CD4-positive, CD25-positive, alpha-beta regulatory T cell (primary cell): Measurements from ENCODE around the gene PRKD3. TPM values are rescaled to one million over a fixed set of nuclear protein-coding genes. Genes with fewer than 3 reads are reported as not detected.

Experiments
- ATAC-seq, 2 donors: fragments of 150-1000 bp; cut with Tn5 transposase; one replicate each; pipeline ENCODE4 v1.10.0; 2021; ENCODE audit warnings: low read depth in 2 of 2, moderate number of reproducible peaks in 2 of 2, moderate library complexity in 1 of 2
- DNase-seq, 3 donors: peaks; one replicate each; pipeline versions ENCODE4 v3.0.0 to v3.0.0-alpha.2; 2012 to 2022; ENCODE audit warnings: mixed read lengths in 1 of 3
- H3K27ac ChIP-seq: one replicate; pipeline ENCODE4 v1.7.0; 2013; ENCODE audit warnings: mild to moderate bottlenecking, low read length; ENCODE audit not compliant: insufficient read depth, poor library complexity, severe bottlenecking
- H3K27me3 ChIP-seq: one replicate; pipeline ENCODE4 v1.7.0; 2013; ENCODE audit warnings: low read length; ENCODE audit not compliant: control insufficient read depth, insufficient read depth
- H3K36me3 ChIP-seq: one replicate; pipeline ENCODE4 v1.7.0; 2013; ENCODE audit warnings: mild to moderate bottlenecking, low read length, moderate library complexity; ENCODE audit not compliant: control insufficient read depth, insufficient read depth
- H3K4me1 ChIP-seq: 2 replicates; pipeline ENCODE4 v1.7.0; 2013; ENCODE audit warnings: mild to moderate bottlenecking, low read length; ENCODE audit not compliant: insufficient read depth, control insufficient read depth, poor library complexity, severe bottlenecking
- H3K4me3 ChIP-seq: one replicate; pipeline ENCODE4 v1.7.0; 2013; ENCODE audit warnings: low read depth, mild to moderate bottlenecking, low read length, moderate library complexity
- H3K9me3 ChIP-seq, 2 experiments: 1 replicate in 1 of 2; 2 replicates in 1 of 2; pipeline ENCODE4 v1.7.0; 2013; ENCODE audit warnings: low read length in 2 of 2, mild to moderate bottlenecking in 1 of 2, moderate library complexity in 1 of 2; ENCODE audit not compliant: control insufficient read depth in 2 of 2
- H3K27ac Mint-ChIP-seq, 3 donors: one replicate each; pipeline ENCODE4 v1.8.0; 2020 to 2022; ENCODE audit warnings: mild to moderate bottlenecking in 3 of 3, mixed read lengths in 3 of 3, moderate library complexity in 2 of 3
- H3K27me3 Mint-ChIP-seq: one replicate; pipeline ENCODE4 v1.8.0; 2022; ENCODE audit warnings: mild to moderate bottlenecking, mixed read lengths
- H3K36me3 Mint-ChIP-seq: one replicate; pipeline ENCODE4 v1.8.0; 2020; ENCODE audit warnings: mixed read lengths
- H3K4me1 Mint-ChIP-seq, 4 donors: one replicate each; pipeline ENCODE4 v1.8.0; 2020 to 2022; ENCODE audit warnings: mixed read lengths in 4 of 4, mild to moderate bottlenecking in 1 of 4
- H3K4me3 Mint-ChIP-seq, 4 donors: one replicate each; pipeline ENCODE4 v1.8.0; 2020 to 2022; ENCODE audit warnings: mild to moderate bottlenecking in 4 of 4, mixed read lengths in 4 of 4, moderate library complexity in 3 of 4
- H3K9me3 Mint-ChIP-seq, 7 donors: one replicate each; pipeline ENCODE4 v1.8.0; 2020 to 2022; ENCODE audit warnings: mixed read lengths in 7 of 7, mild to moderate bottlenecking in 3 of 7, moderate library complexity in 2 of 7
- polyA plus RNA-seq, 4 donors: library from polyadenylated mRNA; unstranded; fragments of 300-500 nt; fragmentation: Illumina TruSeq; gene quantifications; one replicate each; pipeline ENCODE4 v1.2.3, GENCODE V29; 2021
- total RNA-seq: library from RNA; stranded (reverse); gene quantifications from one replicate; pipeline ENCODE4 v1.2.3, GENCODE V29; 2022

PRKD3 gene
- total and polyA plus RNA-seq, 5 donors from 2014 or later: 5.3 to 19.7 (median 15.9) TPM

- H3K4me1 ChIP-seq: peaks cover 14% of the 10 kb centered on the region
- peaks cover 65% of the 10 kb centered on the region for H3K27me3 Mint-ChIP-seq
- H3K36me3 ChIP-seq: no peaks in the 10 kb centered on the region
- ATAC-seq (no peak), DNase-seq (no peak)
- peaks cover 0 to 9% (median 0%) of the 10 kb centered on the region in 4 donors for H3K4me1 Mint-ChIP-seq
- no peaks in the 10 kb centered on the region for H3K36me3 Mint-ChIP-seq
- no peak overlapping the region for H3K27ac ChIP-seq
- no peak overlapping the region for H3K4me3 ChIP-seq
- no peaks in the 10 kb centered on the region for H3K9me3 Mint-ChIP-seq
- H3K4me3 Mint-ChIP-seq: no peak overlapping the region
- no peak overlapping the region for H3K27ac Mint-ChIP-seq
- H3K9me3 ChIP-seq: no peaks in the 10 kb centered on the region
- H3K27me3 ChIP-seq: peaks cover 11% of the 10 kb centered on the region
Observed at GRCh38 chr2:37340637-37341036, 16.0 kb upstream of the PRKD3 start.

- H3K27me3 ChIP-seq: peaks cover 6% of the 10 kb centered on the region
- H3K9me3 ChIP-seq: no peaks in the 10 kb centered on the region
- no peak for ATAC-seq
- no peaks in the 10 kb centered on the region for H3K36me3 Mint-ChIP-seq
- H3K4me1 ChIP-seq: no peaks in the 10 kb centered on the region
- H3K4me3 ChIP-seq: no peak overlapping the region
- peaks cover 0 to 3% (median 0%) of the 10 kb centered on the region in 4 donors for H3K4me1 Mint-ChIP-seq
- no peak overlapping the region for H3K27ac ChIP-seq
- no peak overlapping the region for H3K4me3 Mint-ChIP-seq
- H3K27me3 Mint-ChIP-seq: peaks cover 66% of the 10 kb centered on the region
- no peaks in the 10 kb centered on the region for H3K9me3 Mint-ChIP-seq
- no peaks in the 10 kb centered on the region for H3K36me3 ChIP-seq
- DNase-seq: no peak
- H3K27ac Mint-ChIP-seq: no peak overlapping the region
Observed at GRCh38 chr2:37338933-37339332, 14.3 kb upstream of the PRKD3 start.

GRCh38 chr2:37337620-37338280 lies 13.1 kb upstream of the PRKD3 start:
- no peaks in the 10 kb centered on the region for H3K4me1 ChIP-seq
- no peak overlapping the region for H3K4me3 Mint-ChIP-seq
- no peak overlapping the region for H3K27ac Mint-ChIP-seq
- no peak for ATAC-seq
- H3K27me3 ChIP-seq: peaks cover 7% of the 10 kb centered on the region
- no peaks in the 10 kb centered on the region for H3K9me3 ChIP-seq
- peaks cover 57% of the 10 kb centered on the region for H3K27me3 Mint-ChIP-seq
- no peak overlapping the region for H3K4me3 ChIP-seq
- no peaks in the 10 kb centered on the region for H3K36me3 ChIP-seq
- H3K27ac ChIP-seq: no peak overlapping the region
- no peaks in the 10 kb centered on the region for H3K9me3 Mint-ChIP-seq
- H3K4me1 Mint-ChIP-seq: no peaks in the 10 kb centered on the region
- no peaks in the 10 kb centered on the region for H3K36me3 Mint-ChIP-seq
- DNase-seq: no peak

- no peaks in the 10 kb centered on the region for H3K9me3 ChIP-seq
- ATAC-seq: no peak
- H3K4me3 Mint-ChIP-seq: no peak overlapping the region
- H3K27me3 ChIP-seq: peaks cover 11% of the 10 kb centered on the region
- H3K36me3 Mint-ChIP-seq: no peaks in the 10 kb centered on the region
- no peak overlapping the region for H3K27ac ChIP-seq
- no peaks in the 10 kb centered on the region for H3K4me1 ChIP-seq
- no peak for DNase-seq
- H3K9me3 Mint-ChIP-seq: no peaks in the 10 kb centered on the region
- no peaks in the 10 kb centered on the region for H3K4me1 Mint-ChIP-seq
- H3K4me3 ChIP-seq: no peak overlapping the region
- no peak overlapping the region for H3K27ac Mint-ChIP-seq
- H3K27me3 Mint-ChIP-seq: peaks cover 54% of the 10 kb centered on the region
- no peaks in the 10 kb centered on the region for H3K36me3 ChIP-seq
Observed at GRCh38 chr2:37335604-37336003, 11.0 kb upstream of the PRKD3 start.

- H3K36me3 Mint-ChIP-seq: no peaks in the 10 kb centered on the region
- no peak overlapping the region for H3K4me3 Mint-ChIP-seq
- Histone ChIP-seq H3K4me1 (no peaks in the 10 kb centered on the region), H3K4me3 (no peak overlapping the region), H3K27me3 (peaks cover 14% of the 10 kb centered on the region), H3K27ac (no peak overlapping the region), H3K36me3 (no peaks in the 10 kb centered on the region), H3K9me3 (no peaks in the 10 kb centered on the region)
- peaks cover 58% of the 10 kb centered on the region for H3K27me3 Mint-ChIP-seq
- DNase-seq (no peak), ATAC-seq (no peak)
- no peaks in the 10 kb centered on the region for H3K4me1 Mint-ChIP-seq
- no peak overlapping the region for H3K27ac Mint-ChIP-seq
- H3K9me3 Mint-ChIP-seq: no peaks in the 10 kb centered on the region
Observed at GRCh38 chr2:37333256-37333655, 8.6 kb upstream of the PRKD3 start.

- H3K4me1 Mint-ChIP-seq: no peaks in the 10 kb centered on the region
- H3K4me3 Mint-ChIP-seq: no peak overlapping the region
- peaks cover 57% of the 10 kb centered on the region for H3K27me3 Mint-ChIP-seq
- H3K4me3 ChIP-seq: no peak overlapping the region
- H3K36me3 ChIP-seq: no peaks in the 10 kb centered on the region
- H3K36me3 Mint-ChIP-seq: no peaks in the 10 kb centered on the region
- no peak overlapping the region for H3K27ac Mint-ChIP-seq
- H3K27ac ChIP-seq: no peak overlapping the region
- ATAC-seq: no peak
- no peaks in the 10 kb centered on the region for H3K9me3 ChIP-seq
- no peak for DNase-seq
- H3K9me3 Mint-ChIP-seq: no peaks in the 10 kb centered on the region
- H3K4me1 ChIP-seq: no peaks in the 10 kb centered on the region
- H3K27me3 ChIP-seq: peaks cover 15% of the 10 kb centered on the region
Observed at GRCh38 chr2:37332560-37332959, 7.9 kb upstream of the PRKD3 start.

GRCh38 chr2:37330681-37331080 lies 6.0 kb upstream of the PRKD3 start:
- no peaks in the 10 kb centered on the region for H3K36me3 ChIP-seq
- H3K27ac Mint-ChIP-seq: no peak overlapping the region

More at GRCh38 chr2:37330681-37331080, 6.0 kb upstream of the PRKD3 start:
- H3K4me3 ChIP-seq: no peak overlapping the region
- peaks cover 0 to 4% (median 2%) of the 10 kb centered on the region in 4 donors for H3K4me1 Mint-ChIP-seq
- H3K4me1 ChIP-seq: peaks cover 2% of the 10 kb centered on the region
- H3K27me3 ChIP-seq: peaks cover 27% of the 10 kb centered on the region
- H3K36me3 Mint-ChIP-seq: no peaks in the 10 kb centered on the region
- no peak overlapping the region for H3K27ac ChIP-seq
- H3K27me3 Mint-ChIP-seq: peaks cover 68% of the 10 kb centered on the region
- H3K4me3 Mint-ChIP-seq: no peak overlapping the region
- H3K9me3 ChIP-seq: no peaks in the 10 kb centered on the region
- no peaks in the 10 kb centered on the region for H3K9me3 Mint-ChIP-seq
- DNase-seq: no peak
- no peak for ATAC-seq
